HG03066 (cell line): Measurements from ENCODE around the gene VMAC.
A peak's percentile ranks its signal among the peaks of the same experiment; 100 is the strongest.
"Not testable (repeated sequence)": the region's sequence is repeated elsewhere in the genome, so short reads cannot be mapped to it uniquely, and the experiment has no call there.

Source experiments
- ATAC-seq: cut with Tn5 transposase; IDR thresholded peaks from one replicate; pipeline ENCODE4 v1.9.1; 2021; ENCODE audit warnings: low read depth; ENCODE audit not compliant: unreplicated experiment

VMAC gene, protein sequence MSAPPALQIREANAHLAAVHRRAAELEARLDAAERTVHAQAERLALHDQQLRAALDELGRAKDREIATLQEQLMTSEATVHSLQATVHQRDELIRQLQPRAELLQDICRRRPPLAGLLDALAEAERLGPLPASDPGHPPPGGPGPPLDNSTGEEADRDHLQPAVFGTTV

DNA sequence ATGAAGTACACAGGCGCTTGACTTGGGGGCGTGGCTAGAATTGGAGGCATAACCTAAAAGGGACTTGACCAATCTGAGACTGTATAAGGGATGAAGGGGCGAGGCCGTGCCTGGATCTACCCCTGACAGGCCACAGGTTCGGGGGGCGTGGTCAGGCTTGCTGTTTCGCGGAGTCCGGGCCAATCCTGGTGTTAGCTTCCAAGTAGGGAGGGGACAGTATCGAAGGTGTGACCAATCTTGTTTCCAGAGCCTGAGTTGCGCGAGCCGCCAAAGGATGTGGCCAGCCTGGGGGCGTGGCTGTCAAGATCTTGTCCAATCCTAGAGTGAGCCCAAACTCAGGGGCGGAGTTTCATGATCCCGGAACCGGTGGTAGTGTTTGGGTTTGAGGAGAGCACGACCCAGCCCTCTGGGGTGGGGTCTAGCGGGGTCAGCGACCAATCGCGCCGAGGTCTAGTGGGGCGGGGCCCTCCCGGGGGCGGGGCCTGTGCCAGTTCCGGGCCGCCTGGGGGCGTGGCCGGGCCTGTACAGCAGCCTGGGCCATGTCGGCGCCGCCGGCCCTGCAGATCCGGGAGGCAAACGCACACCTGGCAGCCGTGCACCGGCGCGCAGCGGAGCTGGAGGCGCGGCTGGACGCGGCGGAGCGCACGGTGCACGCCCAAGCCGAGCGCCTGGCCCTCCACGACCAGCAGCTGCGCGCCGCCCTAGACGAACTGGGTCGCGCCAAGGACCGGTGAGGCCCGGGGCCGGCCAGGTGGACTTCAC lies at the start of gene VMAC:
TSS of gene VMAC (plus strand) at position 521 of the 762 bp plus-strand sequence. CDS start at position 540, 19 bp downstream.
- ATAC-seq: peak; percentile 82

DNA sequence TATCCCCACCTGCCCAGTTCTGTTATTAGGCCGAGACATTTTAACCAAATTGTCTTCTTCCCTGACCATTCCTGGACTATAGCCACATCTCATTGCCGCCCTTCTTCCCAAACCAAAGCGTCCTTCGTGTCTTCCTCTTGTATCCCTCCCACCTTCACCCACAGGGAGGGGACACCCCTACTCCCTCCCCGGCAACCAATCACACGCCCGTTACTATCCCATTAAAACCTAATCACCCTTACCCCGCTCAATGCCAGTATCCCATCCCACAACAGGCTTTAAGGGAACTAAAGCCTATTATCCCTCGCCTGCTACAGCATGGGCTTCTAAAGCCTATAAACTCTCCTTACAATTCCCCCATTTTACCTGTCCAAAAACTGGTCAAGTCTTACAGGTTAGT lies 49.5 kb upstream of the VMAC start:
- ATAC-seq: not testable (repeated sequence)

DNA sequence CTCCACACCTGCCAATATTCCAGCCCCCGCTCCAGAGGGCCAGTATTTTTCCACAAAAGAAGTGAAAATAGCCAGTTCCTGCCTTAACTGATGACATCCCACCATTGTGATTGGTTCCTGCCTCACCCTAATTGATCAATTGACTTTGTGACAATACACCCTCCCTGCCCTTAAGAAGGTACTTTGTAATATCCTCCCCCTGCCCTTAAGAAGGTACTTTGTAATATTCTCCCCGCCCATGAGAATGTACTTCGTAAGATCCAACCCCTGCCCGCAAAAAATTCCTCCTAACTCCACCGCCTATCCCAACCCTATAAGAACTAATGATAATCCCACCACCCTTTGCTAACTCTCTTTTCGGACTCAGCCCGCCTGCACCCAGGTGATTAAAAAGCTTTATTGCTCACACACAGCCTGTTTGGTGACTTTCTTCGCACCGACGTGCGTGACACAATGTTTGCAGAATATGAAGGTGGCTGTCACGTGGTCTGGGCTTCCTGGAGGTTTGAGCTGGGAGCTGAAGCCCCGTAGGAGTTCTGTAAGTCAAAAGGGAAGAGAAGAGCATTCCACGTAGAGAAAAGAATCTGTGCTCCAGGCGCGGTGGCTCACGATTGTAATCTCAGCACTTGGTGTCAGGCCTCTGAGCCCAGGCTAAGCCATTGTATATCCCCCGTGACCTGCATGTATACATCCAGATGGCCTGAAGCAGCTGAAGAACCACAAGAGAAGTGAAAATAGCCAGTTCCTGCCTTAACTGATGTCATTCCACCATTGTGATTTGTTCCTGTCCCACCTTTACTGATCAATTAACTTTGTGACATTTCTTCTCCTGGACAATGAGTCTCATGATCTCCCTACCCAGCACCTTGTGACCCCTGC lies 47.2 kb upstream of the VMAC start:
- no peak for ATAC-seq

DNA sequence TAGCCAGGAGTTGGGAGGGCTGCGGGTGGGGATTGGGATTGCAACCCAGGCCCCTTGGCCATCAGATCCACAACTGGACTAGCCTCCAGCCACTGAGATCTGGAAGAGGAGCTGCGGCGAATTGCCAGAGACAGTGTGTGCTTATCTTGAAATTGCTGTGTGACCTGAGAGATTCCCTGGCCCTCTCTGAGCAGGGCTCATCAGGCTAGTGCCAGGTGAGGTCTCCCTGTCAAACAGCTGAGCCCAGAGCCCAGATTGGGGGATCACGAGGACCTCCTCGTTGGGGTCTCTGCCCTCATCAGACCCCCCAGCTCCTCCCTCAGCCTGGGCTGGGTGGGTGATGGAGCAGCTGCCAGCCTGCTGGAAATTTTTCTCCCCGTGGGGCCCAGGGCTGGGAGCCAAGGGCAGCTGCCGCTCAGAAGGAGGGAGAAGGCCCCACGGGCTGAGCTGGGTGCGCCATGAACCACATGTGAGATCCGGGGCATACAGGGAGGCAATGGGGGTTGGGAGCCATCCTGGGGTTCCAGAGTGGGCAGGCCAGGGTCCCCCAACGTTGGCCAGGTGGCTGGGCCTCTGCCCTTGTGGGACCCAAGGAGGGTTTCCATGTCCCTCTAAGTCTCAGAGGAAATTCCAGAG lies 41.5 kb upstream of the VMAC start:
- no peak for ATAC-seq

DNA sequence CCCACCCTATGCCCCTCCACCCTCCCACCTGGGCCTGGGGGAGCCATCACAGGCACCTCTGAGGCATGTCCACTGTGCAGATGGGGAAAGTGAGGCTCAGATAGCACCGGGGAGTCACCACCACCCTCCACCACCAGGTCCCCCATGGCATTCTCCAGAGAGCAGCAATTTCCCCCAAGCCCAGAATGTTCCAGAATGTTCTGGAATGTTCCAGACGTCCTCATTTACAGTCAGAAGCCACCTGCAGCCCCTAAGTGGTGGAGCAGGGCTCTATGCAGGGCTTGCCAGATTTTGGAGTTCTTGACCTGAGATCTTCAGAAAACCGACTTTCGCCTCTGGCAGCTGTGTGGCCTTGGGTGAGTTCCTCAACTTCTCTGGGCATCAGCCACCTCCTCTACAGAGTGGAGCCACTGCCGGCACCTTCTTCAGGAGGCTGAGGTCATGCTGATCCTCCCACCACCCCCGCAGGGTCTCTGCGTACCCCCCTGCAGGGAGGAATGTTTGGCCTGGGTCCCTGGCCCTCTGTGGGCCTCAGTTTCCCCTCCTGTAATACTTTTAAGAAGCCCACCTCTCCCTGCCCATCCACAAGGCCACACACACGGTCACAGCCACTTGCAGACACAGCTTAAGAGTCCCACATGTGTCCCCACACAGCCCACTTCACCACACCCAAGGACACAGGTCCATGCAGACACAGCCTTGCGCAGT lies 40.5 kb upstream of the VMAC start:
- no peak for ATAC-seq

DNA sequence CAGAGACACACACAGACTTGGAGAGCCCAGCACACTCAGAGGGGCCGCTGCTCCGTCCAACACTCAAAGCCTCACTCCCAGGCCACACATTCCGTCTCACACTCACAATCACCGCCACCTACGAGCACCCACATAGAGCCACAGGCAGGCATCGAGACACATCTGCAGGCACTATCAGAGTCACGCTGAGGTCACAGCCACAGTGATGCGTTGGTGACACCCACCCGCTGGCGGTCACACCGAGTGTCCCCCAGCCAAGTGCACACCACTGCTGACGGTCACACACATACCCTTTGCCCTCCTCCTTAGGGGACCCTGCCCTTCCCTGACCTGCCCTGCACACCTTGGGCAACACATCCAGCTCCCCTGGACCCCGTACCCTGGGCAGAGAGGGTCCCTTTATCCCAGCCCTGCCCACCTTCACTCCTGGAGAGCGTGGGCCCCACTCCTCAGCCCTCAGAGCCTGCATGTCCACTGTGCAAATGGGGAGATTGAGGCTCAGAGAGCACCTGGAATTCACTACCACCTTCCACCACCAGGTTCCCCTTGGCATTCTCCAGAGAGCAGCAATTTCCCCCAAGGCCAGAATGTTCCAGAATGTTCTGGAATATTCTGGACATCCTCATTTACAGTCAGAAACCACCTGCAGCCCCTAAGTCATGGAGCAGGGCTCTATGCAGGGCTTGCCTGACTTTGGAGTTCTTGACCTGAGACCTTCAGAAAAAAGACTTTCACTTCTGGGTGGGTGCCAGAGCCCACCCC lies 39.8 kb upstream of the VMAC start:
- no peak for ATAC-seq

DNA sequence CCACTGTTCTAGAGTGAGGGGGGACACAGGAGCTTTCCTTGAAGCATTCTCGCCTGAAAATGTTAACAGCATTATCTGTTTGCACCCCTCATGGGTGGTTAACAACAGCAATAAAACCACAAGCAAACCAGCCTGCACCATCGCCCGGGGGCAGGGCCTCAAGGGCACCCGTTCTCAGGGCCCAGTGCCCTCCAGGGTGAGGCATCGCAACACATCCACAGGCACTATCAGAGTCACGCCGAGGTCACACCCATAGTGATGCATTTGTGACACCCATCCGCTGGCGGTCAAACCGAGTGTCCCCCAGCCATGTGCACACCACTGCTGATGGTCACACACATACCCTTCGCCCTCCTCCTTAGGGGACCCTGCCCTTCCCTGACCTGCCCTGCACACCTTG lies 38.9 kb upstream of the VMAC start:
- no peak for ATAC-seq

DNA sequence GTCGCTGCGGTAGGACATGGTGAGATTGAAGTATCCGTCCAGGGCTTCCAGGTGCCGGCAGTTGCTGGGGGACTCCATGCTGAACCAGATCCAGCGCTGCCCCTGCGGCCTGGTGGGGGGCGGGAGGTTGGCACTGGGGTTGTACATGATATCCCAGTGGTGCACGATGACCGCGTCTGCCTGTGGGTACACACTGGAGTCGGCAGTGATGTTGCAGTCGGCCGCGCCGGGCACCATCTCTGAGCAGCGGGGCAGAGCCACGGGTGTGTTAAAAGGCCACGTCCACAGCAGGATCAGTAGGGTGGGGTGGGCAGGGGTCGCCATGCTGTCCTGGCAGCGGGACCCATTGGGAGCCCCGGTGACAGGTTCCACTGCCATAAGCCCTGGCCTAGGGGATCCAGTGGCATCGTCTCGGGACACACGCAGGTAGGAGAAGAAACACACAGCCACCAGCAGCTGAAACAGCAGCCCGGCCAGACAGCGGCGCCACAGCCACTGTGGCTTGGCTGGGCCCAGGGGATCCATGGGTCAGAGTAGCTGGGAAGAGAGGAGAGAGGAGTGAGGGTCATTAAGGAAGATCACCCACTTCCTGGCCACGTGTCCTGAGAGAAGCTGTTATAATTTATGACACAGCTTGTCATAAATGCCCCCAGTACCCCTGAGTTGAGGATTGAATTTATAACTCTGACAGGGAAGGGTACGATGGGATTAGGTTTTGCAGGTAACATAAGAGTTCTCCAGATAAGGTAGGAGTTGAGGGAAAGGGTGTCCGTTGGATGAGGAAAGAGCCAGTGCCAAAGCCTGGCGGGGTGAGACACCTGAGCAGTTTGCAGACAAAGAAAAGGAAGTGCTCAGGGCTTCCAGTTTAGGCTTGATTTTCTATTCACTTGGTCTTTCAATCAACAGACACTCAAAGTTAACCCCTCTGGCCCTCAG lies 37.2 kb upstream of the VMAC start:
- ATAC-seq: no peak

DNA sequence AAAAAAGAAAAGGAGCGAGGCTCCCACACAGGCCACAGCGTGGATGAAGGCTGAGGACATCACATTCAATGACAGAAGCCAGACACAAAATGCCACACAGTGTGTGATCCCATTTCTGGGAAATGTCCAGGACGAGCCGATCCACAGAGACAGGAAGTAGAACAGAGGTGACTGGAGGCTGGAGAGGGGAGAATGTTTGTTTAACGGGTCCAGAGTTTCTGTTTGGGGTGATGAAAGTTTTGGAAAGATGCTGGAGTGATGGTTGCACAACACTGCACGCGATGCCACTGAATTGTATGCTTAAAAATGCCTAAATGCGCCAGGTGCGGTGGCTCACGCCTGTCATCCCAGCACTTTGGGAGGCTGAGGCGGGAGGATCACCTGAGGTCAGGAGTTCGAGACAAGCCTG lies 33.7 kb upstream of the VMAC start:
- ATAC-seq: no peak

DNA sequence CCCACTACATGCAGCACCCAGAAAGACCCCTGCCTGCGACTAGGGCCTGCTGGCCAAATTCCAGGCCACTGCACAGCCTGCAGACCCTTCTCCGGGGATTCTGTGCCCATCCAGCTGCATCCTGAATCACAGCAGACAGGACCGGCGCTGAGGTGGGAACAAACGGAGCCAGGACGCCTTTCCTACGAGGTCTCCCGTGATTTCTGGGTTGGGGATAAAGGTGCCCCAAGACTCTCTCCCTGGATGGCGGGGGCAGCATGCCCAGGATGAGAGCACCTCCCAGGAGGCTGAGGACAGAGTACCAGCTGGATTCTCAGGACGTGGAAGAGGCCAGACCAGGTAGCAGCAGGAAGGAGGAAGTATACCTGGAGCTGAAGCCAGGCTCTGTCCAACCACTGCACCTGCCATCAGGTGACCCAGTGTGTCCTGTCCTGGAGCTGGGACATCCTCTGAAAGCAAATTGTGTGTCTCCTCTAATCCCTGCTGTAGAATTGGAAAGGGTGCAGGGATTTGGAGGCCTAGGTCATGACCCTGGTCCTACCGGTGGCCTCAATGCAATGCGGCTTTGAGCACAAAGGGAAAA lies 31.0 kb upstream of the VMAC start:
- ATAC-seq: no peak

DNA sequence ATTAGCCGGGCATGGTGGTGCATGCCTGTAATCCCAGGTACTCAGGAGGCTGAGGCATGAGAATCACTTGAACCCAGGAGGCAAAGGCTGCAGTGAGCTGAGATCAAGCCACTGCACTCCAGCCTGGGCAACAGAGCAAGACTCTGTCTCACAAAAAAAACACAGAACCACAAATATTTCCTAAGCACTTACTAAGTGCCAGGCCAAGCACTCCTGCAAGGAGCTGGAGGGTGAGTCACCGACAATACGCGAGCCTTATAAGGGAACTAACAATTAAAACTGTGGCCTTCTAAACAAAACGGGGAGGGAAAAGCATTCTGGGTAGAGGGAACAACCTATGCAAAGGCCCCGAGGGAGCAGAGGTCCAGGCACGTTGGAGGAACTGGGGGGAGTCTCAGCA lies 30.2 kb upstream of the VMAC start:
- ATAC-seq: not testable (repeated sequence)

DNA sequence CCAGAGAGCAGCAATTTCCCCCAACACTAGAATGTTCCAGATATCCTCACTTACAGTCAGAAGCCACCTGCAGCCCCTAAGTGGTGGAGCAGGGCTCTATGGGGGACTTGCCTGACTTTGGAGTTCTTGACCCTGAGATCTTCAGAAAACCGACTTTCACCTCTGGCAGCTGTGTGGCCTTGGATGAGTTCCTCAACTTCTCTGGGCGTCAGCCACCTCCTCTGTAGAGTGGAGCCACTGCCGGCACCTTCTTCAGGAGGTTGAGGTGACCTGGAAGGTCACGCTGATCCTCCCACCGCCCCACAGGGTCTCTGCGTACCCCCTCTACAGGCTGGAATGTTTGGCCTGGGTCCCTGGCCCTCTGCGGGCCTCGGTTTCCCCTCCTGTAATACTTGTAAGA lies 27.2 kb upstream of the VMAC start:
- no peak for ATAC-seq

DNA sequence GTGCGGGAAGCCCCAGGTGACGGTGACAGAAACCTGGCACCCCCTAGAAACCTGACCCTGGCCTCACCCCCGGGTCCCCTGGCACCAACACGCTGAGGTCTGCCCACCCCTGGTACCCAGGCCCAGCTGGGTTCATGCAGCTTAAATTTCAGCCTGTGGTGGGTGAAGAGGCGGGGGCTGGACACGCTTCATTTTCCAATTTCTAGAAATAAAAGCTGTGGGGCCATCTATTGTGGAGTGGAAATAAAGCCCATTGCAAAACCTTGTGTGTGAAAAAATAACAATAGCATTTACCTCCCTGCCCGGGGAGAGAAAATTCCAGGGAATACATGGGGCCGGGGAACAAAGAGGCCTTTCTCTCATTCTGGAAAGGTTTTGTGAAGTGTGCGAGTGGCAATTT lies 26.8 kb upstream of the VMAC start:
- no peak for ATAC-seq

DNA sequence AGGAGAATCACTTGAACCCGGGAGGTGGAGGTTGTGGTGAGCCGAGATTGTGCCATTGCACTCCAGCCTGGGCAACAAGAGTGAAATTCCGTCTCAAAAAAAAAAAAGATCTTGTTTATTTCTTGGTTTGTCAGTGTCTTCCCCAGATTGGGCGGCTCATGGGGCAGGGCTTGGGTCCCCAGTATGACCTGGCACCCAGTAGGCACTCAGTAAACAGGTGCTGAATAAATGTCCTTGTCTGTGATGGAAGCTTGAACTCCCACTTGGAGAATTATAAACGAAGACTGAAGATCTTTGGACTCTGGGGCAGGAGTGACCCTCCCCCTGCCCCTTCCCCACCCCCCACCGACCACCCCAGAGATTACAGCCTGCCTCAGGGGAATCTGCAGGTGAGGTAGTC lies 24.5 kb upstream of the VMAC start:
- no peak for ATAC-seq

DNA sequence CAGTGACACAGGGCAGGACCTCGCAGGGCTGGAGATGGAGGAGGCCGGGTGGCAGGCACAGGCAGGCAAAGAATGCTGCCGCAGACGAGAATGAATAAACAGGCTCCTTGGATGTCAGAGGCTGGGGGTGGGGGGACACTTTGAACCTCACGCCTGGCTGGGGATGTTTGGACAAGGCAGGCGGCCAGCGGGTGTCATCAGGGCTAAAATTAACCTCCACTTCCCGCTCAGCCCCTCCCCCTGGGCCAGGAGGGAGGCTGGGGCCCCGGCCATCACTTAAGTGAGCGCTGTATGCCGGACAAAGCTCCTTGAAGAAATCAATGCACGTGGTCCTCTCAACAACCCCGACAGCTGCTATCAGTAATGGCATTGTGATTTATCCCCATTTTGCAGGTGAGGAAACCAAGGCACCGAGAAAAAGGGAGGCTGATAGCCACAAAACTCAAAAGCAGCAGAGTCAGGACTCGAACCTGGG lies 24.0 kb upstream of the VMAC start:
- no peak for ATAC-seq

DNA sequence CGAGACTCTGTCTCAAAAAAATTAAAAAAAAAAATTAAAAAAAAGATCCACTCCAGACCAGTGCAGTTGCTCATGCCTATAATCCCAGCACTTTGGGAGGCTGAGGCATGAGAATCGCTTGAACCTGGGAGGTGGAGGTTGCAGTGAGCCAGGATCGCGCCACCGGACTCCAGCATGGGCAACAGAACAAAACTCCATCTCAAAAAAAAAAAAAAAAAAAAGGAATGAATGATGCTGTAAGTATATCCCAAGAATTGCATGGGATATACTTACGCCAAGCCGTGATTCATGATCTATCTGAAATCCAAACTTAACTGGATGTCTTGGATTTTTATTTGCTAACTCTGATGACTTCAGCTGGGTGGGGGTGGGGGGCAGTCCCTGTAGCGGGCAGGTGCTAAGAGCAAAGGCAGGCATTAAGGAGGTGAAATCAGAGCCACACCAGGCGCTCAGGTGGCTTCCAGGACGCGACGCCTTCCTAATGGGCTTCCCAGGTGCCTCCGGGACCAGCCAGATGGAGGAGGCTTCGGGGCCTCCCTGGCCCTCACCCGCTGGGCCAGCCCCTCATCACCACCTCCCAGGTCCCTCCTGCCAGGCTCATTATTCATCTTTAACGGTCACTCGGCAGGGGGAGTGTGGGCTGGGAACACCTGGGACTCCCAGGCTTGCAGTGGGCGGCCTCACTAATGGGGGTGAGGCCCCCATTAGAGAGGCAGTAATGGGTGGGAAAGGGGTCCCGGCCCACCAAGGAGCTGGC lies 23.0 kb upstream of the VMAC start:
- no peak for ATAC-seq

DNA sequence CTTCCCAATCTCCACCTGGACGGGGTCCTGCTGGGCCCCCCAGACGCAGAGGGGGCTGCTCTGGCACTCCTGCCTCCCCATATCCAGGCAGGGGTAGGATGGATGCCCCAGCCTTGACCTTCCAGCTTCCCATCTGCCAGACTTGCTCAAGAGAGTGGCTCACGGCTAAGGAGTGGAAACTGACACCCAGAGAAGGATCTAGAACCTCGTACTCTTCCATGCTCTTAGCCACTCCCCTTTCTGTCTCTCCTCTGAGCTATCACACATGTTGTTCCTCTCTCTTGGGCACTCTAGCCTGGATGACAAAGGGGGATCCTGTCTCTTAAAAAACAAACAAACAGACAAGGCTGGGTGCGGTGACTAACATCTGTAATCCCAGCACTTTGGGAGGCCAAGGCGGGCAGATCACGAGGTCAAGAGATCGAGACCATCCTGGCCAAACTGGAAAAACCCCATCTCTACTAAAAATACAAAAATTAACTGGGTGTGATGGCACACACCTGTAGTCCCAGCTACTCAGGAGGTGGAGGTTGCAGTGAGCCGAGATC lies 22.2 kb upstream of the VMAC start:
- ATAC-seq: no peak
